ENCODE measurements around the gene PHGDH. TPM values are rescaled to one million over a fixed set of nuclear protein-coding genes. Genes with fewer than 3 reads are reported as not detected.

The PHGDH gene
- total and polyA plus RNA-seq, 9 of the 15 experiments (the other 6 are each of a cell fraction or from before 2014, with no cell fraction given) = 6.7 to 84.2 (median 36.2) TPM

GRCh38 chr1:119711804-119712341 is at the start of gene PHGDH (continued):
- TF ChIP-seq GABPA (tag; conservative IDR thresholded peaks at IDR 0.05; ENCODE audit: low read depth) (0 out of 2 replicates have a peak, but pooled peaks have one; percentile 36), KAT8 (IDR thresholded peaks at IDR 0.05; ENCODE audit: low read depth) (no peak), DEAF1 (CRISPR knock-in tag; IDR thresholded peaks at IDR 0.05) (no peak), ZMIZ1 (IDR thresholded peaks at IDR 0.05; ENCODE audit: low read depth in 2 of 2, low read length in 2 of 2) (0 out of 4 replicates have a peak, but pooled peaks of 1 of the 2 experiments have one; percentile 48), SMAD2 (IDR thresholded peaks at IDR 0.05; ENCODE audit: low read depth, low read length) (no peak), MAFK (IDR thresholded peaks at IDR 0.05; ENCODE audit: low read length) (0 out of 2 replicates have a peak, but pooled peaks have one; percentile 9), ELF1 (tag; IDR thresholded peaks at IDR 0.05) (no peak), KLF16 (IDR thresholded peaks at IDR 0.05) (no peak), YBX1 (IDR thresholded peaks at IDR 0.05) (no peak), HDAC1 (IDR thresholded peaks at IDR 0.05) (0 out of 4 replicates have a peak, but pooled peaks of 1 of the 2 experiments have one; percentile 25), MXI1 (IDR thresholded peaks at IDR 0.05; ENCODE audit: low read depth, low read length) (no peak), SFPQ (IDR thresholded peaks at IDR 0.05; ENCODE audit: low read depth, low read length) (no peak), IFI16 (CRISPR knock-in tag; IDR thresholded peaks at IDR 0.05) (no peak), SMARCC2 (IDR thresholded peaks at IDR 0.05; ENCODE audit: low read depth) (no peak), ZFP36 (IDR thresholded peaks at IDR 0.05; ENCODE audit: low read depth, low read length, partially characterized antibody) (peak; percentile 34), TAF9B (IDR thresholded peaks at IDR 0.05; ENCODE audit: partially characterized antibody) (no peak), NR2C2 (CRISPR knock-in tag; IDR thresholded peaks at IDR 0.05) (no peak), NR2C2 (tag; IDR thresholded peaks at IDR 0.05) (peak; percentile 72; the same call in 1 of the 2 replicates)
- TF ChIP-seq, protein P1, sequence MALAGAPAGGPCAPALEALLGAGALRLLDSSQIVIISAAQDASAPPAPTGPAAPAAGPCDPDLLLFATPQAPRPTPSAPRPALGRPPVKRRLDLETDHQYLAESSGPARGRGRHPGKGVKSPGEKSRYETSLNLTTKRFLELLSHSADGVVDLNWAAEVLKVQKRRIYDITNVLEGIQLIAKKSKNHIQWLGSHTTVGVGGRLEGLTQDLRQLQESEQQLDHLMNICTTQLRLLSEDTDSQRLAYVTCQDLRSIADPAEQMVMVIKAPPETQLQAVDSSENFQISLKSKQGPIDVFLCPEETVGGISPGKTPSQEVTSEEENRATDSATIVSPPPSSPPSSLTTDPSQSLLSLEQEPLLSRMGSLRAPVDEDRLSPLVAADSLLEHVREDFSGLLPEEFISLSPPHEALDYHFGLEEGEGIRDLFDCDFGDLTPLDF (CRISPR knock-in tag; IDR thresholded peaks at IDR 0.05) = 0 out of 2 replicates have a peak, but pooled peaks have one; percentile 23

All from K562 (cell line).